Activated naive CD4-positive, alpha-beta T cell treated with Interleukin-2 at 50 U/mL for 16 hours (primary cell): ENCODE measurements around the gene CCR9.

Experiments
- DNase-seq: peaks from one replicate; pipeline ENCODE4 v3.0.0-alpha.2; 2020

Gene CCR9

DNA sequence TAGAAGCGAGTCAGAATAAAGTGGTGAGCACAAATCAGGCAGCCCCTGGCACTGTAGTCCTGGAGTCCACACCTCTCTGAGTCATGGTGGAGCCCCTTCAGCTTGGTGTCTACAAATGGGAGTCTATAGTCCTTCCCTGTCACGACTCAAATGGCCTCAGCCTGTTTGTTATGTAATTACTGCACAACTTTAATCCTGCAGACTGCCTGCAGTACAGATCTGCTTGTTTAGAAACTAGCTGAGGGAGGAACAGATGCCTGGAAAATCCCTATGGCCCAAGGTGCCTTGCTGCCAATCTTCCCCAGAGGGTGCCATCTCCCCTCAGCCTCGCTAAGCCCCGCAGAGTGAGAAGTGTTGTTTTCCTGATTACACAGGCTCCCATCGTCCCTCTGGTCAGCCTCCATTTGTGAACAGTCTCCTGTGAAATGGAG, 53.0 kb downstream of the CCR9 start:
- DNase-seq = no peak

DNA sequence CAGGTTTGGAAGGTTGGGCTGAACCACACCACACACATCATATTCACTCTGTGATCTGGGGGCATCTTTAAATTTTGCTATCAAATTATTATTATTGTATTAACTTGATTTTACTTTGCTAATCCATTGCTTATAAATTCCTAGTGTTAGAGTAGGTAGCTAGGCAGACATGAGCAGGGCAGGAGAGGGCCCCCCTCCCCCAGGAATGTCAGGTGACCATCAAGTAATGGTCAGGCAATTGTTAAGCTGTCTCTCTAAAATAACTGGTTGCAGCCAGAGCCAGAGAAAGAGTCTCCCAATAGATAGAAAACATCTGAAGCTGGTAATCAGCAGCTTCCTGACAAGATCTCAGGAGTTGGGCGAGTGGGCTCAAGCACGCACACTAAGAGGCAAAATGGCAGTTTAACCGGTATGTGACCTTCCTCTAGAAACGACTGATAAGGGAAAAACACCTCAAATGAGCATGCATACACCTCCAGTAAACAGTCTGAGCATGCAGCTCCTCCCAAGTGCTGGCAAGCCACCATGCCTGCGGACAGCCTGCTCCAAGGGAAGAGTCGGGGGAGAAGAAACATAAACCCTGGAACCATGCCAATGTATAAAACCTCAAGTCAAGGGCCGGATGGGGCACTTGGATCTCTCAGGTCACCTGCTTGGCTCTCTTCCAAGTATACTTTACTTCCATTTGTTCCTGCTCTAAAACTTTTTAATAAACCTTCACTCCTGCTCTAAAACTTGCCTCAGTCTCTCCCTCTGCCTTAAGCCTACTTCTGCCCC, 53.8 kb downstream of the CCR9 start:
- no peak for DNase-seq

DNA sequence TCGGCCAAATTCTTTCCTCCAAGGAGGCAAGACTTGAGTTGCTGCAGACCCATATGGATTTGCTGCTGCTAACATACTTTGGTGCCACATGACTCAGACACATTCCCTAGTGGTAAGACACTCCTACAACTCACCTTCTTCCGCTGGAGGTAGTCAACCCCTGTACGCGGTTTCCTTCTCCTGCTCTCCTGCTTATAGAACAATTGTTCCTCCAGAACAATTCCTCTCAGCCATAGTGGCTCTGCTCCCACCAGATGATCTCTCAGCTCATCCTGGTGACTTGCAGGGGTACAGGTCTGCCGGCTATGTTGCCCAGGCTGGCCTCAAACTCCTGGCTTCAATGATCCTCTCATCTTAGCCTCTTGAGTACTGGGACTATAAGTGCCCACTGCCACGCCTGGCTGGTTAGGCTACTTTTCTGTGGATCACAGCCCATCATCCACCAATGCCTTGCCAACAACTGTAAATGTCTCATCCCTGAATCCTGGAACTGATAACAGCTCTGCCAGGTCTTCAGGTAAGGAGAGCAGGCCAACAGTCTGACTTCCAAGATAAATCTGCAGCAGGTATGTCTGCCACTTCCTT, 54.5 kb downstream of the CCR9 start:
- no peak for DNase-seq

DNA sequence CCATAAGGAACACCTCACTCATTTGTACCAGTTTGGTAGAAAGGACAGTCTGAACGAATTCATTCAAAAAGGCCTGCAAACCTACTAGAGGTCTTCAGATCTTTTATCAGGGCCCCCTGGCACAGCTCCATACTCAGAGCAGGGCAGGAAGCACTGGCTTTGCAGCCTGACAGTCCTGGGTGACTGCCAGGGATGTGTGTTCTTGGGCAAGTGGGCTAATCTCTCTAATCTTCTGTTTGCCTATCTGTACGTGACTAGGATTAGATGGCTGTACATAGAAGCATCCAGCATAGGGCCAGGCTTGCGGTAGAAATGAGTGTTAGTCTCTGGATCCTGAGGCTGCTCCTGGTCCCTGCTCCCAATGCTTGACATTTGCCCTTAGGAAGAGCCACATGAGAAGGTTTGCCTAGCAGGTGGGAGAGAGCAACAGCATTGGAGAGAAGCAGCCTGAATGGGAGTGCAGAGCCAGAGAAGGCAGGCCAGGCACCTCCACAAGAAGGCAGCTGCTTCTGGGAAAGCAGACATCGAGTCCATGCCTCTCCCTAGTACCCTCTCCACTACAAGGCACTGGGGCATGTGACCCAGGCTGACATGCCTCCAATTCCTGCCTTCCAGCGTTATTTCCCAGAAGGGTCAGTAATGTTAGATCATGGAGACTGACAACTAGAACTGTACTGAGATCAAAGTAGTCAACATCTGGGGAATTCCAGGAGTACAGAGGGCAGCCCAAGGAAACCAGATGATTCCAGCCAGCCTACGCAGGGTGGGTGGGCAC, 55.9 kb downstream of the CCR9 start:
- DNase-seq = no peak

DNA sequence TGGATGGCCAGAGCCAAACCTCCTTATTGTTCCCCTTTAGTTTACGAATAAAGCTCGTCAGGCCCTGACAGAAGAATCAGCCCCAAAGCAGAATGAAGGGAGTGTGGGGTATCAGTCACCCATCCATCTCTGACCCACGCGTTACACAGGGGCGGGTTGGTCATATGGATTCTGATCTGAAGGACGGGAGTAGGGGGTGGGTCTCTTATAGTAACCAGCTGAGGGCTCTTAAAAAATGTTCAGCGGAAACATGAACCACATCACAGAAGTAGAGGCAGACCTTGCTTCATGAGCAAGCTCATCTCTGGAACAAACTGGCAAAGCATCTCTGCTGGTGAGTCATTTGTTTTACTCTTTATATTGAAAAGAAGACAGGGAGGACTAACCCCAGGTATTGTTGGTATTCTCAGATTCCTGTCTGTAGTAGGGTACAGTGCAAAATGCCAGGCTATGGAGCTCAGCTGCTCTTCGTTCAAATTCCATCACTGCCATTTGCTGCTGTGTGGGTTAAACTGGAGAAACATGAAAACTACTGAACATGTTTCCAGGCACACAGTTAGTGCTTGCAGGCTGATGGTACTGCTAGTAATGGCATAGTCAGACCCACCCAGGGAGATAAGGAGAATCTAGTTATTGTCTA, 57.0 kb downstream of the CCR9 start, which contains the start of gene CXCR6:
Gene CXCR6, plus strand, starts transcription at position 258 of the 640 bp plus-strand sequence. CDS start 3,018 bp downstream, outside the sequence.
- peak; percentile 59 for DNase-seq

DNA sequence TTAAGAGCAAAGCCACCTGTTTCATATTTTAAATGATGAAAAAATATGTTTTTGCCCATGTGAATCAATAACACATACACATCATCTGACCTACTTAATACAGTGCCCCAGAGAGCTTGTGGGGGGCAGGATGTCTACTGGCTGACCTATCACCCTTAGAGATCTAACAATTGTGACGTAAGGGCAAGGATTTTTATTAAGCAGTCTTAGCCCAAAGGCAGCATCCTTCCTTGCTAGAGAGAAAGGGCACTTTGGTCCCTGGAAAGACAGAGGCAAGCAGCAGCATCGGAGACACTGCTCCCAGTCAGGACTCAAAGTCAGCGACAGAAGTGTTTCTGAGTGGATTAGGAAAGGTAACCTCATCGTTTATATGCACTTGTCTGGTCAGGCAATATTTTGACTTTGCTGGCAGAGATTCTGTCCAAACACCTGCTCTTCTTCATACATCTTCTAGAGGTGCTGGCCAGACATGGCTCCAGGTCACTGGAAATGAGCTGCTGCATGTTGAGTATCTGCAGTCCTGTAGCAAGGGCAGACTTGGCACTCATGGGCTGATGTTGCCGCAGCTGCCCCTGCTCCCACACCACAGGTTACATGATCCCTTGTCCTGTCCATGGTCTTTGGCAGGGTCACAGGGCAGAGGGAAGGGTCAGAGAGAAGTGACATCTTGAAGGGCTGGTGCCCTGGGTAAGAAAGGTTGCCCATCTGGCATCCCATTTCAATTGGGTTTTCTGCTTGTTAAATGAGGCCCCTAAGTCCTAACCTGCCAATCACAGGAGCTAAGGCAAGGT, 58.7 kb downstream of the CCR9 start:
- no peak for DNase-seq

DNA sequence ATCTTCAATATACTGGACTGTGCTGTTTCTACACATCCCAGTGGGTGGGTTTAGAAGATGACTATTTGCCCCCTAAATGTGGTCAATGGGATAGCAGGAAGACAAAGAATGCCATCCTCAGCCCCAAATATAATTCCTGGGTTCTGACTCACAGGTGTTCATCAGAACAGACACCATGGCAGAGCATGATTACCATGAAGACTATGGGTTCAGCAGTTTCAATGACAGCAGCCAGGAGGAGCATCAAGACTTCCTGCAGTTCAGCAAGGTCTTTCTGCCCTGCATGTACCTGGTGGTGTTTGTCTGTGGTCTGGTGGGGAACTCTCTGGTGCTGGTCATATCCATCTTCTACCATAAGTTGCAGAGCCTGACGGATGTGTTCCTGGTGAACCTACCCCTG, 60.0 kb downstream of the CCR9 start:
- DNase-seq = no peak

GRCh38 chr3:45946875-45947274, 60.5 kb downstream of the CCR9 start:
- no peak for DNase-seq

GRCh38 chr3:45947361-45947760, 61.0 kb downstream of the CCR9 start:
- no peak for DNase-seq

DNA sequence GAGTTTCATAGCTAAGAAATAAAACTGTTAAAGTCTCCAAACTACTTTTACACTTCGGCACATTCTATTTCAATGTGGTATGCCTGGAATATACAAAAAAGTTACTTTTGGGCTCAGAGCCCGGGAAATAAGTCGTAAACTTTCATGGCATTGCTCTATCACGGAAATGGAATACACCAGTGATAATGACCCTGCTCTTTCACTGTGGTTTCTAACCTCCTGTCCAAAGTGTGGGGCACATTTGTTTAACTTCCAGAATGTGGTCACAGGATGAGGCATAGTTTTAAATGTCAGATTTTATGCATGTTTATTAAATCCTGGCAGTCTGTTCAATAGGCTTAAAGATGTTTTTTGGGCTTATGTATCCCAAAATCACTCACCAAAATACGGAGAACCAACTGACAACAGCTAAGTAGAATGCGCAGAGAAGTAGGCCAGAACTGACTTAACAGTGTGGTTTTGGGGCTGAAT, 62.0 kb downstream of the CCR9 start:
- DNase-seq = no peak

GRCh38 chr3:45948881-45949280, 62.5 kb downstream of the CCR9 start:
- DNase-seq = no peak

- DNase-seq = no peak
Observed at GRCh38 chr3:45949432-45949831, 63.1 kb downstream of the CCR9 start.

GRCh38 chr3:45950131-45950530, 63.8 kb downstream of the CCR9 start:
- DNase-seq = no peak

- peak; percentile 73 for DNase-seq
Observed at GRCh38 chr3:45950686-45951600, 64.6 kb downstream of the CCR9 start.

- no peak for DNase-seq
Observed at GRCh38 chr3:45951946-45952345, 65.6 kb downstream of the CCR9 start.

DNA sequence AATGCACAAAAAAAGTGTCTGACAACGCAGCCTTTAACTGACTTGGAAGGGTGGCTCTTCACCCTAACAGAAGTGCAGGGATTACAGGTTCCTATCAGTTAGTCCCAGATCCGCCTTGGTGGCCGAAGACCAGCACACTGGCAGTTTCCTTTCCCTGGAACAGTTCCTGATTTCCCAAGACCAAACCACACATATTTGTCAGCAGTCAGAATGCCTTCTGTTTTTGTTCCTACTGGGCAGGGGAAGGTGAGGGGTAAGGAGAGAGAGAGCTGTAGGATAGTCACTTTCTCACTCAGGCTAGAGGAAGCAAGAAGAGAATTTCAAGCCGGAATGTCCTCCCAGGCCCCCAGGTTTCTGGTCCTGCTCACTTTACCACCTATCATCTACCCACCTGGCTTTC, 66.1 kb downstream of the CCR9 start:
- DNase-seq = no peak
